Measurements from ENCODE around the gene AGBL4.

AGBL4 gene

DNA sequence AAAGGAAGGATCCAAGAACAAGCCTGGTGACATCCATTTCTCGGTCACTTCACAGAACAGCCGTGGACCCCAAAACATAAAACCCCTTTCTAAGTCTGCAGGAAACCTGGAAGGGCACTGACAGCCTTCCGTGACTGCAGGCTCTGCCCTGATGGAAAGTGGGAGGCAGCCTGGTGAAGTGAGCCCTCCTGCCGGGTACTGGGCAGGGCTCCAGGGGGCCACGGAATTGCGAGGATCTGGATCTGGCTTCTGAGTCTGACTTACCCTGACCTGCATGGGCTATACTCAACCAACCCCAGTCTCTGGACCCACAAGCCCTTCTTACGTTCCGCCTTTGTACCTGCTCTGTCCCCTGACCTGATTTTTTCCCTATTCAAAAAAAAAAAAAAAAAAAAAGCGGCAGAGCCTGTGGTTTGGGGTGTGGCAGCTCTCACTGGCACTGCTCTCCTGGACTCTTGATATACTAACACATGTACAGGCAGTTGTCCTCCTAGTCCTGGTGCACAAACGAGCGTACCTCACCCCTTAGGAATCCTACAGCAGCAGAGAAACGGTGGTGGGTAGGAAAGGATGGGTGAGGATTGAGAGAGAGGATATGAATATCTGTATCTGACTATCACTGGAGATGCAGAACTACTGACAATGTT is 1330.0 kb downstream of the AGBL4 start:
- DNase-seq (ENCODE audit: extremely low read depth in 1 of 2, low read depth in 1 of 2), result no peak

DNA sequence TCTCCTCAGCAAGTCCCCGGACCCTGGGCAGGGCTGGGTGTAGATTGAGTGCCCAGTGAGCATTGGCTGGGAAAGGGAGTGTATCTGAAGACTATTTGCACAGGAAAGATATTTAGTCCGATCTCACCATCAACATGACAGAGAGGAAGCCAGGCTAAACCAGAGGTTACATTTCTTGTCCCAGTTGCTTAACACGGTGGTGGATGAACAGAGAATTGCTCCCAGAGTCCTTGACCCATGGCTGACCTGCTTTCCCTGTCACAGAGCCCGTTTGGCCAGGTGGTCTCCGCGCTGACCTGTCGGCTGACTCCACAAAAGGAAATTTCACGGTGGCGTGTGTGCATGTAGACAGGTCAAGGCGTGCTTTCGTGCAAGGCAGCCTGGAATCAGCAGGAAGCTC is 1330.6 kb downstream of the AGBL4 start:
- no peak for DNase-seq (ENCODE audit: extremely low read depth in 1 of 2, low read depth in 1 of 2)

DNA sequence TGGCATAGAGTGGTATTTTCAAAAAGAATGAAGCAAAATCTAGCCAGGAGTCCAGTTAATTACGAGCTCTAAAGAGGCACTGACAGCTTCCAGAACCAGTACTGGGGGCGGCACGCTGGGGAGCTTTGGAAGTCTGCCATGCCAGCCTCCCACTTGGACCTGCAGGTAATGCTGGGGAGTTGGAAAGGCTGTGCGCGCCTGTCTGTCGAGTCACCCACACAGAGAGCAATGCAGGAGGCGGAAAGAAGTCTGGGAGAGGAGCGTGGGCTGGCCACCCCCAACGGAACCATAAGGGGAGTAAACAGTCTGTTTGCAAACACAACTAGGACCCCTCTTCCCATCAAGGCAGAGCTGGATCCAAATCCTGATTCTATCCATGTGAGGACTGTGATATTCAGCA is 1331.5 kb downstream of the AGBL4 start:
- DNase-seq (ENCODE audit: extremely low read depth in 1 of 2, low read depth in 1 of 2), result no peak

DNA sequence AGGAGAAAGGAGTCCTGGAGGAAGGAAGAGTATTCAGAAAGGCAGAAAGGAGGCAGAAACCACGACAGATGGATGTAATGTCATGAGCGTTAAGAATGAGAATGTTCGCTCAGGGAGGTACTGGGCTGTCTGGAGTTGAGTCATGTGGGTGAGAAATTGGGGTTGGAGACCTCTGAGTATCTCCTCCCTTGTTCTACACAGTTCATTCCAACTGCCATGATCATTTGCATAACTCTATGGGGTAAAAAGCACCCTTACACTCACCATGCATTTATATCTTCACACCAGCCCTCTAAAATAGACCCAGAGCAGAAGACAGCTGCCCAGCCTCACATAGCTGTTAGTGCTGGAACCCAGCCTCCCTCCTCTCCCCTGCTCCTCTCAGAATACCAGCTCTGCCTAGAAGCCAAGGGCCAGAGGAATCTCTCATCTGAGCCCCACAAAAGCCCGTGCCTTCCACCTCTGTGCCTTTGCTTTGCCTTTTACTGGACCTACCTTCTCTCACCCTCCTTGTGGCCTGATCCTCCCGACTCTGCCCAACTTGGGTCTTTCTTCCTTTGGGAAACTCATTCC is 1332.2 kb downstream of the AGBL4 start:
- no peak for DNase-seq (ENCODE audit: extremely low read depth in 1 of 2, low read depth in 1 of 2)

DNA sequence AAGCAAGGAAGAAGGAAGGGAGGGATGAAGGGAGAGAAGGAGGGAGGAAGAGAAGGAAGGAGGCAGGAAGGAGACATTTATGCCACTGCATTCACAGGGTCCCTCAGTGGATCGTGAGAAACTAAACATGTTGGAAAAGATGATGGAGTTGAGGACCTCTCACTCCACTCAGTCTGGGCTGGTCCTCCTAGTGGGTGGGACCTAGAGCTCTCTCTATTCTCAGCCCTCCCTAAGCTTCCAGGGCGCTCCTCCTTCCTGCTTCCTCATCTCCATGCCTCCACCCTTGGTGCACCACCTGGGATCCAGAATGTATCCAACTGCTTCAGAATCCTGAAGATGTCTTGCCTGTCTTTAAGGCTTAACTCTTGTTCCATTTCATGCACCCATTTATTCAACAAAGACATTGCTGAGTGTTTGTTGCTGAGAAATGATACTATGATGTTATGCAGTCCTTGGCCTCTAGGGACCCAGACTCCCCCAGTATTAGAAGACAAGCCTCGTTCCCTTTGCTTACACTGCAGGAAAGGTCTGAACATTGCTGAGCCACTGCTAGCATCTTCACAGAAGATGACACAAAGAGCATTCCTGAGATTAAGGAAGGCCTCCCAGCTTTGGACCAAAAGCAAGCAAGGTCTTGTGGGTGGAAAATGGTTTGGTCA is 1335.5 kb downstream of the AGBL4 start:
- no peak for DNase-seq (ENCODE audit: extremely low read depth in 1 of 2, low read depth in 1 of 2)

DNA sequence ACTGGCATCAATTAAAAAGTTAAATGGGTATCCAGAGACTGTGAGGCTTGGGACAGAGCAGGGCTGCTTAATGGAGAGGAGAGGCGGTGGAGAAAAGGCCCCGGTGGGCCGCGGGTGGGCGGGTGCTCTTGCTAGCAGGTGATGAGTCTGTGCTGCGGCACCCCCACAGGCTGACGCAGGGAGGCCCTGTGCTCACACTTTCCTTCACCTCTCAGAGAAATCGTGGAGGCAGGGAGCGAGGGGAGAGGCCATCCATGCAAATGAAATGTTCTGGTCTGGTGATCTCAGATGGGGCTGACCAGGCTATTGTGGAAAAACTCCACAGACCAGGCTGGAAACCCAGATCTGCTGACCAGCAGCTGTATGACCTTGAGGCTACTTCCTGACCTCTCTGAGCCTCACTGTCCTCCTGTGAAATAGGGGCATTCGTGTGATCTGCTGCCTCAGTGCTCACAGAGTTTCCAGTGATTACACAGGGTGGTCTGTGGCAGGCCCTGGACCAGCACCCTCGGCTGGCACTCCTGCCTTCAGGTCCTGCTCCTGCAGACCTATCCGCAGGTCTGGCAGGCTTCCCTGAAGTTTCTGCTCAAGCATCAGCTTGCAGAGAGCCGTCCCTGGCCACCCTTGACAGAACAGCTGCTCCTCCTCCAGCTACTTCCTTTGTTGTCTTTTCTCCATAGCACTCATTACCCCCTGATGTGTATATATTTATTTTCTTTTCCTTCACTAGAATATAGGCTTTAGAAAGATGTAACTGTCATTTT is 1336.3 kb downstream of the AGBL4 start:
- DNase-seq (ENCODE audit: extremely low read depth in 1 of 2, low read depth in 1 of 2), result no peak

DNA sequence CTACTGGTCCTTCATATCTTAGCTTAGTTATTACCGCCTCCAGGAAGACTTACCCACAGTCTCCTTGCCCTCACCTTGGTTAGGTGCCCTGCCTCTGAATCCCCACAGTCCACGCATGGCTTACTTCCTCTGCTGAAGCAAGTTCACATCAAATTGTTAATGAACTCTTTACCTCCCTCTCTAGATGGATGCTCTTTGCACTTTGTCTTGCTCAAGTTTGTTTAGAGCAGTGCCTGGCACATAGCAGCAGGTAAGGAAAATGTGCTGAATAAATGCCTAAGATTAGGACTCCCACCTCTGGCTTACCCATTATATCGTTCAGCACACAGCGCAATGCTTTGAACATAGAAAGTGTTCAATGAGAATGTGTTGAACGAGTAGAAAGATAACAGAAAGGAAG is 1337.6 kb downstream of the AGBL4 start:
- no peak for DNase-seq (ENCODE audit: extremely low read depth in 1 of 2, low read depth in 1 of 2)

DNA sequence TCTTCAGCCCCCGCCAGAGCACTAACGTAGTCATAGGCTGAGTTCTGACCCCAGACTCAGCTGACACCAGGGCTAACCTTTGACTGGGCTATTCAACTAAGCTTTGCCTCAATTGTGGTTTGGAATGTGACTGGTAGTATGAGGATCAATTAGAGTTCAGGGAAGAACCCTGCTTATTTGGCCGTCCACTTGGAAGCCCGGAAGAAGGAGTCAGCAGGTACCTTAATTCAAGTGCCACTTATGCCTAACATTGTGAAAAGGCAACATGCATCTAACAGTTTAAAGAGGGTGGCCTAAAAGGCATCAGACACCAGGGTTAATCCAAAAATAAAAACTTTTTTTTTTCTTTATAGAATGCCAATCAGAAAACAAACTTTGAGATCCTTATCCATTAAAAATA is 1339.4 kb downstream of the AGBL4 start:
- no peak for DNase-seq (ENCODE audit: extremely low read depth in 1 of 2, low read depth in 1 of 2)

DNA sequence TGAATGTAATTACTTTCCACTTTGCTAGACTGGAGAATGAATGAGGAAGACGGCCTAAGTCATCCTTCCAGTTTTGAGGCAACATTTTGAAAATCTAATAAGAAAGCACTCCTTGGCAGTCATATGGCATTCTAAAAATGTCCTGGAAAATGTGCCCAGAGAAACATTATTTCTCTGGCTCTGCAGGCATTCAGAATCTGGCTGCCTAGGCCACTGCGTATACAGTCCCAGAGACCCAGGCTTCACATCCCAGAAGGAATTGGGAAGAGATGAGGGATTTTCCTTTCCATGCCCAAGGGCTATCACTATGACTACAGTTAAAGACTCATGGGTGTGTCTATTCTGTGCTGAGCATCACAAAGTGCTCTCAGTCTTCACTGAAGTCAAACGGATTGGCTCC is 1339.9 kb downstream of the AGBL4 start:
- no peak for DNase-seq (ENCODE audit: extremely low read depth in 1 of 2, low read depth in 1 of 2)

DNA sequence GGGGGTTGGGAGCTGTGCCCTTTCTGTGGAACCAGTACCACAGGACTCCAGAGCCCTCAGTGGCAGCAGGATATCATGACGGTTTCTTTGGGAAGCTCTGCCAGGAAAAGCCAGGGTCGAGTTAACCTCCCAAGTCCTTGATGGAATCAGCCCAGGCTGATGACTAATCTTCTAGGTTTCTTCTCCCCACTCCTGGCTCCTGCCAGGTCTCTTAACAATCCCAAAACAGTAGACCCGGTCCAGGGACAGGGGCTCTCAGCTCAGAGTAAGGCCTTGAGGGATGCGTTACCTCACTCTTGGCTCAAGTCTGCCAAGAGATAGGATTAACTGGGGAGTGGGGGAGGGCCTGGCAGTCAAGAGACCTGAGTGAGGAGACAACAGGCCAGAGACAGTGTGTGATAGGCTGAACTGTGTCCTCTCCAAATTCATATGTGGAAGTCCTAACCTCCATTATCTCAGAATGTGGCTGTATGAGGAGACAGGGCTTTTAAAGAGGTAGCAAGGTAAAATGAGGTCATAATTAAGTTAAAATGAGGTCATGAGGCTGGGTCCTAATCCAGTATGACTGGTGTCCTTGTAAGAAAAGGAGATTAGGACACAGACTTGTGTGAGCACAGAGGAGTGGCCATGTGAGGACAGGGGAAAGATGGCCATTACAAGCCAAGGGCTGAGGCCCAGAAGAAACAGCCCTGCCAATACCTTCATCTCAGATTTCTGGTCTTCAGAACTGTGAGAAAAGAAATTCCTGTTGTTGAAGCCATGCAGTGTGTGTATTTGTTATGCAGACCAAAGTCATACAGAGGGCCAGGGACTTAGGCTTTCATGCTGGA is 1342.1 kb downstream of the AGBL4 start:
- DNase-seq (ENCODE audit: extremely low read depth in 1 of 2, low read depth in 1 of 2), result no peak

DNA sequence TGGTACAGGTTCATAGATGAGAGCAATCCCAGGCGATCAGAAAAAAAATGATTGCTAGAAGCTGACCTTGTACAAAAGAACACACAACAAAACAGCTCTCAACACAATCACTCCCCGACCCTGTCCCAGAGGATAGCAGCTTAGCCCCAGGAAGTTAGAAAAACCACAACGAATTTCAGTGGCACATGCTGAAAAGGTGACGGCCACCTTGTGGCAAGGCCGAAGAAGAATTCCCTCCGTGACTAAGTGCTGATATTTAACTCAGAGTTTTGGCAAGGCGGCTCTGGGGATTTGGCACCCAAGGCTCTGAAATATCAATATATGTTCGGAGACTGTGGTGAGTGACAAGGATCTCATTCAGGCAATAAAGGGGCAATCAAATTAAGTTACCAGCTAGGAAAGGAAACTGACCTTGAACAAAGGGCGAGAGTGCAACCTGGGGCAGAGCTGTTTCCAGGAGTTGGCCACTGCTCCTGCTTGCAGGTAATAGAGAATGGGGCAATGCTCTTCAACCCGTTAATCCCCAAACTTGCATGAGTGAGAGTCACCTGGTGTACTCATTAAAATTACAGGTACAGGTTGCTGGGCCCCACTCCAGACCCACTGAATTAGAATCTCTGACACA is 1343.2 kb downstream of the AGBL4 start:
- no peak for DNase-seq (ENCODE audit: extremely low read depth in 1 of 2, low read depth in 1 of 2)

DNA sequence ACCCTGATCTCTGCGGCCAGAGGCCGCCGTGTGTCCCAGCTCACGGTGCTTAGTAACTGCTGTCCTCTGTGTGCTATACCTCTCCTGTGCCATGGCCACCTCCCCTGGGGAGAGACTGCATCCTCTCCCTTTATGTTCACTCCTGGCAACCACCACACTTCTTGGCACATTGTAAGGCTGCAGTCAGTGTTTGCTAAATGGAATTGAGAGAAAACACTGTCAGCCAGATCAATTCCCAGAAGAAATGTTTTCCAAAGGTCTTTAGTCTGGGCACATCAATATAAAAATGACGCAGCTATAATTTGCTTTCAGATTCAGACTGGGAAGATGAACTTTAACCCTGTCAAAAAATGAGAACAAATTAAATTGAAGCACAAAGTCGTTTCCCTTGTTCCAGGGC is 1343.9 kb downstream of the AGBL4 start:
- DNase-seq (ENCODE audit: extremely low read depth in 1 of 2, low read depth in 1 of 2), result no peak

DNA sequence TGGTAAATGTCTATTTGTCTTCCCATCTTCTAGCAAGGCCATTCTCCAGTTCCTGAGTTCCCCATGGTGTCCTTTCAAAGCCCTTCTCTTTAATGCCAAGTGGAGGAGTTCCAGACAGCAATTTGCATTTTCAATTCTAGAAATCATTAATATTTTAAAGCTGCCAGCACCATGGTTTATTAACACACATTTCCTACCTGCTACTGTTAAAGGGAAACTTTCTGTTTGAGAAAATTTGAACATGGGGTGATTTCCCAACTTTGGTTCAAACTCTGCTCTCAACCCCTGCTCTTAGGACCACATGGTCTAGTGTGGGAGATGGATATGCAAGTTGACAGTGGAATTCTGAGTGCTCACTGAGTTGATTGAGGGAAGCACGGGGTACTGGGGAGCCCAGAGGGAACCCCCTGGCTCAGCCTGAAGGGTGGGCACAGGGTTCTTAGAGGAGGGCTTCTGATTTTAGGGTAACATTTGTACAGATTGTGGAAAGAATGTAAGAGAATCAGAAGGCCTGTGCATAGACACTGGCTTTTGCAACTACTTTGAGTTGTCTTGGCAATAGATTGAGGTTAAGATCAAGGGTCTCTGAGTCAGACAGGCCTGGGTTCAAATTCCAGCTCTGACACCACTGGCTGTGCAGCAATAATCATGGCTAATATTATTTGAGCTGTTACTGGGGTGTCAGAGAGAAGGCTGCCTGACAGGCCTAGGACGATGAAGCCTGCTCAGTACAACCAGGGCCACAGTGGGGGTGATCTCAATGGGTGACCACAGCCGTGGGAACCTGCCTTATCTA is 1344.8 kb downstream of the AGBL4 start:
- no peak for DNase-seq (ENCODE audit: extremely low read depth in 1 of 2, low read depth in 1 of 2)

DNA sequence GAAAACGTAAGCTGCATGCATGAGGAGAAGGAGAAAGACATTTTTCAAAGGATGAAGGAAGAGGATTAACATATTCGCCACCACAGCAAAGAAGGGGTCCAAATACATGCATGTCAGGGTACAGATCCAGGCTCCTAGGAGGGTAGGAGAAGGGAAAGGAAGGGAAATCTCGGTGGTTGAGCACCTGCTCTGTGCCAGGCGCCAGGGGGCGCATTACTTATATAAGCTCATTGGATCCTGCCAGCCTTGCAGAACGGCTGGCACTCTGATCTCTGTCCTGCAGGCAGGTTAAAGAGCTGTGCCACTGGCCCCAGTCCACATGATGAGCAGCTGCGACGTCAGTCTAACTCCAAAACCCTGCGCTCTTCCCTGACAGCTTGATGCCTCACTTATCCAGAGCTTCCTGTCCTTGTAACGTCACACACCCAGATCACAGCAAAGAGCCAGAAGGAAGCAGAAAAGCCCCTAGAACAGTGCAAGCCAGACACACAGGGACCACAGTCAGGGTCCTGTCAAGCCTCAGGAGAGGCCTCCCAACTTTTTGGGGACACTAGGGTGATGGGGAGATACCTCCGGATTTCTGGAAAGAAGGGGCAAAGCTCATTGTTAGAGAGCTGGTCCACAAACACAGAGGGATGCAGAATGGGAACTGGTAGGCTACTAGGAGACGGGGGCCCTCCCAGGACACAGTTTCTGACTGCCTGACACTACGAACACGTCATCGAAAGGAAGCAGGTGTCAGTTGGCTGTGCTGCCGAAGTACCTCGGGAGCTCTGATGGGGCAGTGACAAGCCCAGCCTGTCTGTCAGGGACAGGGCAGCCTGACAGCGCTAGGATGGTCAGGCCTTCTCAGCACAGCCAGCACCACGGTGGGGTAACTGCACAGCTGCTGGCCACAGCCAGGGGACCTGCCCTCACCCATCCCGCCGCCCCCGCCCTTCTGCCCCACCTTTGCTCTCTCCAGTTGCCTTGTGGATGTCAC is 1346.2 kb downstream of the AGBL4 start:
- peak in 1 of 2 donors; percentile 14 for DNase-seq (ENCODE audit: extremely low read depth in 1 of 2, low read depth in 1 of 2)

DNA sequence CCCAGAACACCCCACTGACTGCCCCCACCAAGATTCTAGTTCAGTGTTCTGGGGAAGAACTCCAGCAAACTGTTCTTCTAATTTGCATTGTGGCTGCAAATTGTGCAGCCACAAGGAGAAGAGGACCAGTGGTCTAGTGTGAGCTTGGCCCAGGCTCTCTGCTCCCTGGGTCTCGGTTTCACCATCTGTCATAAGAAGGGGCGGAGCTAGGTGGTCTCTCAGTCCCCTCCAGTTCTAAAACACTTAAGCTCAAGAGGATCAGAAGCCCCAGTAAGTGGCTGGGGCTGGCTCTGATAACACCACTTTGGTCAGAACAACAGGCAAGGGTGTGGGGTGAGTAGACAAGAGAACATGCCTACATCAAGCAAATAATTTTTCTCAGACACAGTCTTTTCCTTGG is 1346.9 kb downstream of the AGBL4 start:
- no peak for DNase-seq (ENCODE audit: extremely low read depth in 1 of 2, low read depth in 1 of 2)

DNA sequence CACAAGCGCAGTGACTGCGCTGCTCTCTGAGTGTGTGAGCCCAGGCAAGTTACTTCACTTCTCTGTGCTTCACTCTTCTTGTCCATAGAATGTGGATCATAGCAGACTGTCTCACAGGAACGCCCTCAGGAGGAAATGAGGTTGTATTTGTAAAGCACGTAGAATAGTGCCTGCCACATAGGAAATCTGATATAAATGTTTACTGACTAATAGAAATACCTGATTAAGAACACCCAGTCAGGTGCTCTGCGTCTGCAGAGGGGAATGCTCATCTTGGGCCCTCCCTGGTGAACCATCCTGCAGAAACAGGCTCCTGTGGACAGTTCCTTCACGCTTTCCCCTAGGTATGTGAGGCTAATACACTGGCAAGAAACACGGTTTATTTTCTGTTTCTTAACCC is 1347.4 kb downstream of the AGBL4 start:
- no peak for DNase-seq (ENCODE audit: extremely low read depth in 1 of 2, low read depth in 1 of 2)

DNA sequence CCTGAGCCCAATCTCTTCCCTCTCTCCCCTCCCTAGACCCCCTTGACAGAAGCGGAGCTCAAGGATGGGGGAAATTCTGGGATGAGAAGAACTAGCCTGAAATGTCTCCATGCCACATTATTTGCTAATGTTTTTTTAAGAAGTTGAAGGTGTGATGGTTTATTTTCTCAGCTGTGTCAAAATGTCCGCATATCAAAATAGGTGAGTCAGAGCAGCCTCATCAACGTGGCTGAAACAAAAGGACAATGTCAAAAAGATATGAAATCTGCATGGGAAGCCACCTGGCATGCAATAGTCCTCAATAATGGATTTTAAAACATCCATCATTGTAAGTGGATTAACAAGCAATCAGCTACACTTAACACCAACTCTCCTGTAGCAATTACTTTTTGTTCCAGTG is 1348.5 kb downstream of the AGBL4 start:
- no peak for DNase-seq (ENCODE audit: extremely low read depth in 1 of 2, low read depth in 1 of 2)

DNA sequence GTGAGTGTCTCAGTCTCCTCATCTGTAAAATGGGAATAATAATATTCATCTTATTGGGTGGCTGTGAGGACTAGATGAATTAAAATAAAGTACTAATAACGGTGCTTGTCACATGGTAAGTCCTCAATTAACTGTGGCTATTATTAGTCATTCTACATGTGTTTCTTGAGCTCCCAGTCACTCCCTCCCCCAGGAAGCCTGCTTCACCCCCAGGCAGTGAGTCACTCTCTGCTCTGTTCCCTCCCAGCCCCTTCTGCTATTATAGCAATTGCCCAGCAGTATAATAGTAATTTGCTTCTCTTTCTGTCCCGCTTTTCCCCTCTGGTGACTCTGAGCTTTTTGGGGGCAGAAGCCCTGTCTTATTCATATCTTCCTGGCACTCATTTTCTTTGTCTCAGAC is 1349.1 kb downstream of the AGBL4 start:
- DNase-seq (ENCODE audit: extremely low read depth in 1 of 2, low read depth in 1 of 2), result no peak
